GM12878 (cell line): ENCODE results near the gene WWOX. TPM values are rescaled to one million over a fixed set of nuclear protein-coding genes. Genes with fewer than 3 reads are reported as not detected.

Experiments
- ATAC-seq: fragments of 200-7000 bp; cut with Tn5 transposase; 3 replicates; pipeline ENCODE4 v1.9.1; 2020; ENCODE audit warnings: mild to moderate bottlenecking, moderate library complexity
- BruUV-seq: library from RNA; stranded (reverse); fragments of 400-500 nt; replicated peaks from 2 replicates; lab custom pipeline; 2021; lab: Mats Ljungman, UMichigan
- CTCF ChIA-PET: fragments of 300-600 bp; sonication (Branson Sonifier 250); formaldehyde crosslinking; extraction: SDS; loops from one replicate; lab custom pipeline; 2021; ENCODE audit warnings: inconsistent platforms; lab: Yijun Ruan, JAX
- POLR2A ChIA-PET: fragments of 350-600 bp; formaldehyde crosslinking; extraction: SDS; loops from one replicate; lab custom pipeline; 2021; ENCODE audit warnings: inconsistent platforms; lab: Charles Lee
- RAD21 ChIA-PET: fragments of 300-600 bp; sonication (Branson Sonifier 250); formaldehyde crosslinking; loops from one replicate; lab custom pipeline; 2023; ENCODE audit warnings: antibody characterized with exemption; ENCODE audit not compliant: unreplicated experiment; lab: Charles Lee
- SMC1A ChIA-PET: fragments of 300-600 bp; sonication (Branson Sonifier 250); formaldehyde crosslinking; loops from one replicate; lab custom pipeline; 2023; ENCODE audit not compliant: unreplicated experiment, uncharacterized antibody; lab: Charles Lee
- DNase-seq: peaks from one replicate; pipeline ENCODE4 v3.0.0-alpha.2; 2011; ENCODE audit warnings: low read depth, low spot score
- FAIRE-seq: peaks from 3 replicates; lab custom pipeline; 2011; peaks lifted over from hg19 to GRCh38; lab: Jason Lieb, UNC
- H2AFZ ChIP-seq: 2 replicates; pipeline ENCODE4 v1.6.0; 2011; ENCODE audit warnings: low read depth, low read length, control low read depth; ENCODE audit not compliant: control insufficient read depth
- H3K27ac ChIP-seq: 2 replicates; pipeline ENCODE4 v1.5.1; 2011; ENCODE audit warnings: control low read depth; ENCODE audit not compliant: control insufficient read depth, insufficient read depth
- H3K27me3 ChIP-seq, 2 experiments: replicated peaks in 1 of 2; 2 replicates each; pipeline versions ENCODE4 v1.6.0 to v1.6.1; 2011; ENCODE audit warnings: low read length in 1 of 2; ENCODE audit not compliant: control insufficient read depth in 2 of 2, insufficient read depth in 2 of 2
- H3K36me3 ChIP-seq, 2 experiments: 2 replicates each; pipeline ENCODE4 v1.5.1; 2011; ENCODE audit warnings: low read length in 1 of 2; ENCODE audit not compliant: control insufficient read depth in 2 of 2, insufficient read depth in 2 of 2
- H3K4me1 ChIP-seq: 2 replicates; pipeline ENCODE4 v1.6.1; 2011; ENCODE audit warnings: mild to moderate bottlenecking, low read length, moderate library complexity, mixed read lengths; ENCODE audit not compliant: control insufficient read depth, insufficient read depth
- H3K4me2 ChIP-seq: 2 replicates; pipeline ENCODE4 v1.6.0; 2011; ENCODE audit warnings: control low read depth; ENCODE audit not compliant: control insufficient read depth, insufficient read depth
- H3K4me3 ChIP-seq: fragments of 200-600 bp; sonication (generic); 2 replicates; pipeline ENCODE4 v1.5.1; 2016
- H3K79me2 ChIP-seq: 2 replicates; pipeline ENCODE4 v1.6.0; 2011; ENCODE audit warnings: low read length; ENCODE audit not compliant: control insufficient read depth, insufficient read depth
- H3K9ac ChIP-seq: 2 replicates; pipeline ENCODE4 v1.8.0; 2011; ENCODE audit warnings: low read length, control low read depth, mixed read lengths; ENCODE audit not compliant: control insufficient read depth, insufficient read depth
- H3K9me3 ChIP-seq: replicated peaks from 3 replicates; pipeline ENCODE4 v1.5.1; 2011; ENCODE audit warnings: mild to moderate bottlenecking, low read length; ENCODE audit not compliant: control insufficient read depth, insufficient read depth
- H4K20me1 ChIP-seq: 2 replicates; pipeline ENCODE4 v1.6.0; 2011; ENCODE audit not compliant: control insufficient read depth, insufficient read depth
- HDGF ChIP-seq: fragments of 450-650 bp; IDR thresholded peaks from 2 replicates; pipeline ENCODE4 v1.6.1; 2016; ENCODE audit warnings: antibody characterized with exemption
- IKZF2 ChIP-seq, 2 experiments: fragments of 450-650 bp; IDR thresholded peaks; 2 replicates each; pipeline ENCODE4 v1.6.1; 2017; ENCODE audit warnings: mild to moderate bottlenecking in 2 of 2, moderate library complexity in 2 of 2
- NRF1 ChIP-seq: conservative IDR thresholded peaks from 2 replicates; pipeline ENCODE4 v1.6.1; 2011; ENCODE audit warnings: mild to moderate bottlenecking, low read depth, low read length, improper control_type of control experiment
- RAD21 ChIP-seq: IDR thresholded peaks from 2 replicates; pipeline ENCODE4 v1.6.1; 2011; ENCODE audit warnings: mild to moderate bottlenecking, low read depth, low read length, moderate library complexity; ENCODE audit not compliant: insufficient read depth
- SPI1 ChIP-seq: IDR thresholded peaks from 2 replicates; pipeline ENCODE4 v1.6.1; 2011; ENCODE audit warnings: low read depth, mild to moderate bottlenecking, low read length, moderate library complexity, borderline replicate concordance; ENCODE audit not compliant: insufficient read depth
- WGBS: methylation state at CpG from one replicate; pipeline ENCODE4 v1.1.6; 2016; ENCODE audit warnings: low lambda C conversion rate; ENCODE audit not compliant: insufficient replicate concordance, insufficient coverage; ENCODE audit errors: missing lambda C conversion rate; 5-methylcytosine and 5-hydroxymethylcytosine counted together
- in situ Hi-C: fragments of 300-500 bp; cut with MboI; formaldehyde crosslinking; loops from 9 replicates; pipeline ENCODE4 v1.14.3; 2018; ENCODE audit warnings: mixed read lengths
- intact Hi-C: fragments of 100-400 bp; cut with micrococcal nuclease; formaldehyde crosslinking; loops from one replicate; pipeline ENCODE4 v1.14.2; 2022; ENCODE audit not compliant: unreplicated experiment
- polyA plus RNA-seq, 11 experiments: library from polyadenylated mRNA; depleted of rRNA in 4 of 11; unstranded in 6 of 11; stranded (reverse) in 5 of 11; fragments of >200 nt; fragmentation: Nextera tagmentation in 4 of 11; fragmentation: Illumina TruSeq in 1 of 11; extraction: Ambion mirVana in 4 of 11; extraction: Trizol in 1 of 11; gene quantifications; 1 replicate in 1 of 11; 2 replicates in 10 of 11; pipeline versions ENCODE4 v1.2.1 to v1.2.3, GENCODE V29; 2011 to 2016; ENCODE audit warnings: inconsistent platforms in 2 of 11, missing spikeins in 2 of 11, low read depth in 1 of 11
- total RNA-seq, 4 experiments: library from RNA; depleted of rRNA in 3 of 4; stranded (reverse); fragments of >200 nt in 3 of 4; fragmentation: Illumina TruSeq in 1 of 4; extraction: Trizol in 1 of 4; gene quantifications; 2 replicates each; pipeline versions ENCODE4 v1.2.1 to v1.2.3, GENCODE V29; 2013 to 2021
- TF ChIP-seq, protein P1 (sequence below): fragments of 450-650 bp; IDR thresholded peaks from 2 replicates; pipeline ENCODE4 v1.6.1; 2016; ENCODE audit warnings: mild to moderate bottlenecking, moderate library complexity, borderline replicate concordance
- TF ChIP-seq, protein P2 (sequence below): IDR thresholded peaks from 2 replicates; pipeline ENCODE4 v1.6.1; 2012; ENCODE audit warnings: low read depth, low read length, improper control_type of control experiment

Gene WWOX
- total and polyA plus RNA-seq, 10 of the 15 experiments (the other 5 are each of a cell fraction or from before 2014, with no cell fraction given) = 2.8 to 24.4 (median 17.8) TPM

DNA sequence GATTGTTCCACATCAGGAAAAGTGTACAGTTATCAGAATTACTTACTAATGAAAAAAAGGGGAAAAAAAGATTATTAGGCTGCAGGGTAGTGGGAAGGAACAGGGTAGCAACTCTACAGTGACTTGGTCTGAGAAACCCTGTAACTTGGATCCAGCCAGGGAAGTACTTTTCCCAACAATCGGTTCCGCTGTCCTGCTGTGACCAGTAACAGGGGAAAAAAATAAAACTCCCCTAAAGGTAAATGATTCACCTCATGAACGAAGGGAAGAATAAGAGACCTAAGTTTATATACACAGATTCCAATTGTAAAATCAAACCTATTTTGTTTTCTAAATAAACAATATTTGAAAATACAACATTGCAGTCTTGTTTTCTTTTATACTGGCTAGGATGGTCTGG is 189.9 kb downstream of the WWOX start:
- Histone ChIP-seq H3K4me3 (no peak overlapping the region), H3K4me1 (no peaks in the 10 kb centered on the region), H3K27me3 (no peaks in the 10 kb centered on the region), H3K79me2 (no peaks in the 10 kb centered on the region), H3K4me2 (no peak overlapping the region), H4K20me1 (no peaks in the 10 kb centered on the region), H3K9me3 (no peaks in the 10 kb centered on the region), H3K9ac (no peak overlapping the region), H2AFZ (no peak overlapping the region), H3K36me3 (no peaks in the 10 kb centered on the region), H3K27ac (no peak overlapping the region)
- in situ Hi-C loops = no loop called here
- intact Hi-C loops = no loop called here
- no peak for DNase-seq
- no peak for FAIRE-seq
- POLR2A ChIA-PET = no interaction called here
- ATAC-seq = no peak
- TF ChIP-seq RAD21 = no peak
- no peak for TF ChIP-seq IKZF2 (IDR thresholded peaks at IDR 0.05)
- no peak for TF ChIP-seq NRF1
- no peak for TF ChIP-seq HDGF
- TF ChIP-seq, protein P1, sequence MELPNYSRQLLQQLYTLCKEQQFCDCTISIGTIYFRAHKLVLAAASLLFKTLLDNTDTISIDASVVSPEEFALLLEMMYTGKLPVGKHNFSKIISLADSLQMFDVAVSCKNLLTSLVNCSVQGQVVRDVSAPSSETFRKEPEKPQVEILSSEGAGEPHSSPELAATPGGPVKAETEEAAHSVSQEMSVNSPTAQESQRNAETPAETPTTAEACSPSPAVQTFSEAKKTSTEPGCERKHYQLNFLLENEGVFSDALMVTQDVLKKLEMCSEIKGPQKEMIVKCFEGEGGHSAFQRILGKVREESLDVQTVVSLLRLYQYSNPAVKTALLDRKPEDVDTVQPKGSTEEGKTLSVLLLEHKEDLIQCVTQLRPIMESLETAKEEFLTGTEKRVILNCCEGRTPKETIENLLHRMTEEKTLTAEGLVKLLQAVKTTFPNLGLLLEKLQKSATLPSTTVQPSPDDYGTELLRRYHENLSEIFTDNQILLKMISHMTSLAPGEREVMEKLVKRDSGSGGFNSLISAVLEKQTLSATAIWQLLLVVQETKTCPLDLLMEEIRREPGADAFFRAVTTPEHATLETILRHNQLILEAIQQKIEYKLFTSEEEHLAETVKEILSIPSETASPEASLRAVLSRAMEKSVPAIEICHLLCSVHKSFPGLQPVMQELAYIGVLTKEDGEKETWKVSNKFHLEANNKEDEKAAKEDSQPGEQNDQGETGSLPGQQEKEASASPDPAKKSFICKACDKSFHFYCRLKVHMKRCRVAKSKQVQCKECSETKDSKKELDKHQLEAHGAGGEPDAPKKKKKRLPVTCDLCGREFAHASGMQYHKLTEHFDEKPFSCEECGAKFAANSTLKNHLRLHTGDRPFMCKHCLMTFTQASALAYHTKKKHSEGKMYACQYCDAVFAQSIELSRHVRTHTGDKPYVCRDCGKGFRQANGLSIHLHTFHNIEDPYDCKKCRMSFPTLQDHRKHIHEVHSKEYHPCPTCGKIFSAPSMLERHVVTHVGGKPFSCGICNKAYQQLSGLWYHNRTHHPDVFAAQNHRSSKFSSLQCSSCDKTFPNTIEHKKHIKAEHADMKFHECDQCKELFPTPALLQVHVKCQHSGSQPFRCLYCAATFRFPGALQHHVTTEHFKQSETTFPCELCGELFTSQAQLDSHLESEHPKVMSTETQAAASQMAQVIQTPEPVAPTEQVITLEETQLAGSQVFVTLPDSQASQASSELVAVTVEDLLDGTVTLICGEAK = no peak
- TF ChIP-seq, protein P2, sequence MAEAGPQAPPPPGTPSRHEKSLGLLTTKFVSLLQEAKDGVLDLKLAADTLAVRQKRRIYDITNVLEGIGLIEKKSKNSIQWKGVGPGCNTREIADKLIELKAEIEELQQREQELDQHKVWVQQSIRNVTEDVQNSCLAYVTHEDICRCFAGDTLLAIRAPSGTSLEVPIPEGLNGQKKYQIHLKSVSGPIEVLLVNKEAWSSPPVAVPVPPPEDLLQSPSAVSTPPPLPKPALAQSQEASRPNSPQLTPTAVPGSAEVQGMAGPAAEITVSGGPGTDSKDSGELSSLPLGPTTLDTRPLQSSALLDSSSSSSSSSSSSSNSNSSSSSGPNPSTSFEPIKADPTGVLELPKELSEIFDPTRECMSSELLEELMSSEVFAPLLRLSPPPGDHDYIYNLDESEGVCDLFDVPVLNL = no peak
- TF ChIP-seq SPI1 = no peak
- CTCF ChIA-PET = no interaction called here
- SMC1A ChIA-PET = no interaction called here
- no TSS peak for BruUV-seq
- WGBS = 70% methylated on average over 3 of the region's 3 CpGs
- RAD21 ChIA-PET = no interaction called here
